GM12864 (cell line): Measurements from ENCODE around the gene SMARCC2.
"Not testable (repeated sequence)": the region's sequence is repeated elsewhere in the genome, so short reads cannot be mapped to it uniquely, and the experiment has no call there.

Experiments
- DNase-seq: peaks from one replicate; pipeline ENCODE4 v3.0.0-alpha.2; 2011; ENCODE audit warnings: low read depth
- H3K4me3 ChIP-seq: 2 replicates; pipeline ENCODE4 v1.5.1; 2011; ENCODE audit warnings: mild to moderate bottlenecking, low read depth, low read length, control low read depth
- CTCF ChIP-seq: IDR thresholded peaks from 2 replicates; pipeline ENCODE4 v1.5.1; 2011; ENCODE audit warnings: low read depth, mild to moderate bottlenecking, moderate library complexity, low read length, control low read depth, inconsistent platforms; ENCODE audit errors: missing control alignments

The SMARCC2 gene

GRCh38 chr12:56159482-56160192 lies 29.6 kb downstream of the SMARCC2 start:
- H3K4me3 ChIP-seq, result peak overlapping the region; percentile 80
- DNase-seq, result no peak
- TF ChIP-seq CTCF, result no peak

GRCh38 chr12:56158926-56159461 lies 30.3 kb downstream of the SMARCC2 start:
- DNase-seq, result no peak
- TF ChIP-seq CTCF, result no peak
- peak overlapping the region; percentile 80 for H3K4me3 ChIP-seq

GRCh38 chr12:56158029-56158925 lies 31.0 kb downstream of the SMARCC2 start, which contains the start of gene MYL6:
Gene MYL6, plus strand, starts transcription at chr12:56158359. Its CDS starts 43 bp downstream, at chr12:56158402.
- TF ChIP-seq CTCF, result no peak
- peak; percentile 96 for DNase-seq

GRCh38 chr12:56157201-56158028 lies 31.9 kb downstream of the SMARCC2 start:
- peak overlapping the region; percentile 80 for H3K4me3 ChIP-seq
- peak; percentile 58 for TF ChIP-seq CTCF

More at GRCh38 chr12:56158029-56158925, 31.0 kb downstream of the SMARCC2 start, which contains the start of gene MYL6:
- peak within 1 kb of the TSS; percentile 80 for H3K4me3 ChIP-seq

GRCh38 chr12:56156464-56157200 lies 32.7 kb downstream of the SMARCC2 start:
- DNase-seq, result not testable (repeated sequence)

More at GRCh38 chr12:56157201-56158028, 31.9 kb downstream of the SMARCC2 start:
- no peak for DNase-seq

GRCh38 chr12:56155256-56155845 lies 33.9 kb downstream of the SMARCC2 start:
- H3K4me3 ChIP-seq, result no peak overlapping the region
- TF ChIP-seq CTCF, result no peak
- no peak for DNase-seq

More at GRCh38 chr12:56156464-56157200, 32.7 kb downstream of the SMARCC2 start:
- H3K4me3 ChIP-seq, result peak overlapping the region; percentile 80
